Fibroblast of skin of abdomen (primary cell): ENCODE data around the gene CNTNAP3B. TPM values are rescaled to one million over a fixed set of nuclear protein-coding genes. Genes with fewer than 3 reads are reported as not detected.
"Not testable (repeated sequence)": the region's sequence is repeated elsewhere in the genome, so short reads cannot be mapped to it uniquely, and the experiment has no call there.

ENCODE experiments used
- DNase-seq: peaks from one replicate; pipeline ENCODE4 v3.0.0-alpha.2; 2013
- polyA plus RNA-seq, 2 experiments: library from polyadenylated mRNA; unstranded; fragments of 120-200 nt; gene quantifications; one replicate each; pipeline ENCODE4 v1.2.1, GENCODE V29; 2013; ENCODE audit not compliant: insufficient read length in 2 of 2

CNTNAP3B gene
- 5.5 TPM for polyA plus RNA-seq (2013, experiment 1 of 2; ENCODE audit: insufficient read length)
- polyA plus RNA-seq (2013, experiment 2 of 2; ENCODE audit: insufficient read length), result 4.7 TPM

DNA sequence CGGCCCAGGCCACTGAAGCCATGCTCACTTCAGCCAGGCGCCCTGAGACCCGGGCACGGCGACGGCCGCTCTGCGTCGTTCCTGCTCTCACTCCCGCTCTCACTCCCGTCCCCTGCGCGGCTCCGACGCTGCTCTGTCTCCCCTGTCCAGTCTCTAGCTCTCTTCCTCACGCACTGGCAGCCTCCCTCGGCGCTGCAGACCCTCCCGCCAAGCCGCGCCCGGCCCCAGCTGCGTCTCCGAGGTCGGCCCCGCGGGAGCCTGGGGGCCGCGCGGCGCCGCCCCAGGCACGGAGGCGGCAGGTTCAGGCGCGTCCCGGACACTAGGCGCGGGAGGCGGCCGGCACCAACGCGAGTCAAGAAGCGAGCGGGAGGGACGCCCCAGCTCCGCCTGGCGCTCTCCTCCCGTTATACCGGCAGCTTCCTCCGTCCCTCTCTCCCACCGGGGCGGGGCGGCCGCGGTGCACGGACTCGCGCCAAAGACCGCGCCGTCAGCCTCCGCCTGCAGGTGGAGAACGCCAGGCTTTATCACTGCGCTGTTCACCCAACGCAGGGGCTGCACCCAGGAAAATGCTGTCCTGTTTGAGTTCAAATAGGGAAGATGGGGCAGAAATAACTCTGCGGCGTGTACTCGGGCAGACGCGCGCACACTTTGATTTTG lies at the start of gene CNTNAP3B:
Gene CNTNAP3B (minus strand): TSS at position 354 of the 657 bp plus-strand sequence. CDS start 332 bp downstream, at position 22.
- not testable (repeated sequence) for DNase-seq

DNA sequence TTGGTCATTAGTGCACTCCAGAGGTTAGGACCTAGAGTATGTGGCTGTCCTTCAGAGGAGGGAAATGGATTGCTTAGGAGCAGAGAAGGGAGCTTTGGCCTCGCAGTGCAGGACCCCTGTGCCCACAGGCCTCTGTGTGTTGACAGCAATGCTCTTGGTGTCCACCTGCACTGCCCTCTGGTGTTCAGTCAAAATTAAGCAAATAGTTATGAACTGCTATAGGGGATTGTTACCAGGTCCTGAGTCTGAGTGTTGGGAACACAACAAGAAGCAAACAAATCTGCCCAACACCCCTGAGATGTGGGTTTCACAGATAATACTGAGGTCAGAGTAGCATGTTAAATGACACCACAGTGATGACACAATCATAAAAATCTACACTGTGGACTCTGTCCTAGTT lies 31.1 kb upstream of the CNTNAP3B start:
- DNase-seq, result peak; percentile 0

DNA sequence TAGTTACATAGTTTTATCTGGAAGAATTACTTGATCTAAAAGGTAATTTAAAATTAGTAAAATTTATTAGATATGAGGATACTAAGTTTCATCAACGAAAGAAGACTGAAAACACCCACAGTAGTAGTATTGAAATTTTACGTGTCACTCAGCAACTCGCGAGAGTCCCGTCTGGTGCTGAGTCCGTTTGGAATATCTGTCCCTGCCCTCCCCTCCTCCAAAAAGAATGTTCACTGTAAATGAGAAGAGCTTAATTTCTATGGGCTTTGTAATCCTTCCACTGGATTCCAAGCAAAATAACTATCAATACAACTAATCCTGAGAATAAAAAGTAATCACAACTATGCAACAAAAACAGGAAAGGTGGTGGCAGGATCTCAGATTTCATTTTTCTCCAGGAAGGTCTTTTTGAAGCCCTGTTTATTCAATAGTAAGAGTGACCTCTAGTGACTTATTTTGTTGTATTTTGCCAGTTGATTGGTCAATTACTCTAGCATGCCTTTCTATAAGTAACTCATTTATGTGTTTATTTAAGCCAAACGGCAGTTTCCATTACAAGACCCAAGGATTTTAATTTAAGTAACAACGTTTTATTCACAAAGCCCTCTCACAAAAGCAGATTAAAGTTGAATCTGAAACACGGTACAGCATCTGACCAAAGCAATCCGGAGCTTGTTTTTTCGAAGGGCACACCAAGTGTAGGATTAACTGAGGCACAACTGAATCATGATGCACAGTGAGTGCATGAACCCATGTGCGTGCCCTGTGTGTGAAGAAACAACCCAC lies 2.0 kb downstream of the CNTNAP3B start:
- not testable (repeated sequence) for DNase-seq

DNA sequence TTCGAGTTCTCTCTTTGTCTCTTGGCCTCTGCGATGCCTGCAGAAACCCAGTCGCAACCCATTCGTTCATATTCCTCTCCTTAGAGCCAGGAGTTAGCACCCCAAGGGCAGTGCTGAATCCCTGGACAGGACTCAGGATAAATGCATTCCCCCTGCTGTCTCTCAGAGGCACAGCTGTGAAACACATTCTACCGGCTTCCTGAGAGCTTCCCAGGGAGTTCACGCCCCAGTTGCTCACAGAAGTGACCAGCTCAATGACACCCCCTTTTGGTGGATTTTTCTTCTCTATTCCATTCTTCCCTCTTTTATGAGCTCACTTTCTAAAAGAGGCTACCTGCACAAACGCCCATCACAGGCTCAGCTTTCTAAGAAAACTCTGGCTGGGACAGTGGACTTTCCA lies 8.2 kb downstream of the CNTNAP3B start:
- not testable (repeated sequence) for DNase-seq

DNA sequence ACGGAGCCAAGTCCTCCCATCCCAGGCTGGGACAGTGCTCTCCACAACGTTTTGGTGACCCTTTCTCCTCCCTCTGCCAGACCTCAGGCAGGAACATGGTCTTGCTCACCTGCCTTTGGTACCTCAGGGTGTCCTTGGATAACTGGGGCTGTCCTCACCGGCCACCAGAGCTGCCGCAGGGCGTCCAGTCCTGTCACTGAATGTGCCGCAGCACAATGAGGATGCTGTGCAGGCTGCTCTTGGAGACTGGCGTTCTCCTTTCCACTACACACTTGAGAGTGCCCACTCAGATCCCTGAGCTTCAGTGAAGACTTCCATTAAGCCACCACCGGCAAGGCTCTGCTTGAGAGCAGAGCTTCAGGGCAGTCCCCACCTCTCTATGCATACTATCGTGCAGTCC lies 33.3 kb downstream of the CNTNAP3B start:
- DNase-seq, result not testable (repeated sequence)

DNA sequence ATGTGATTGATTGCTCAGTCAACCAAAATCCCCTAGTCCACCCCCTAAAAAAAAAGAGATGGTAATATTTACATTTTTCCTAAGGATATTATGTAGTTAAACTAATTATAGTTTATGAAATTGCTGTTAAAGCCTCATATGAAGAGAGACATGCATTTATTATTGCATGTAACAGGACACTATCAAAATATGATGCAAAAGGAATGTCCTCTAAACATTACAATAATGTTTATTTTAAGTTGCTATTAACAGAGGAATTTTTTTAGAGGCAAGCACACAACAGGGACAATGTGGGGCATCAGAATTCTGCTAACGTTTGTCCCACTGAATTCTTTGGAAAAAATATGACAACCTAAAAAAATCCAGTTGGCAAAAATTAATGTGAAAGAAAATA lies 44.7 kb downstream of the CNTNAP3B start:
- not testable (repeated sequence) for DNase-seq

DNA sequence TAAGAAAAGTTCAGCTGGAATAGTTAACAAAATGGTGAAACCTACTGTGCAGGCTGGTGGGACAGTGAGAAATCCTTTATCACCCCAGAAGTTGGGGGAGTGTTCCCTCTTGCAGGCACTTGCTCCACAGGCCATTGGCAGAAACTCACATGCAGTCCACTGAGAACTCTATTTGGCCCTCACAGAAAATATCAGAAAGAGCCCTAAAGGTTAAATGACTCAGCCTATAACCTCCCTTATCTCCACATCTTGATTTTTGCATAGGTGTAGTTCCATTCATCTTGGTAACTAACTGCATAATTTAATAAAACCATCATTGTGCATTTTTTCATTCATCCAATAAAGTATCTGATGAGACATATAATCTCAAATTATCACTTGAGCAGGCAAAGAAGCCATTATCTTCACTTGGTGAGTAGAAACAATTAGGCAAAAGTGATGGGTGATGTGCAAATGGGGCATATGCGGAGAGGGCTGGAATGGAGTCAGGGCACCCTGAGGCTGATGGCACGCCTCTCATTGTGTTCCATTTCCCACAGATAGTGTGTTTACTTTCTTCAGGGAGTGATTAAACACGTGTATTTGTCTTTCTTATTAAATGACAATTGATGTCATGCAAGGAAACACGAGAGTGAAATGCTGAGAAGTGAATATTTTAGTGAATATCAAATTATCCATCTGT lies 45.2 kb downstream of the CNTNAP3B start:
- DNase-seq, result not testable (repeated sequence)

DNA sequence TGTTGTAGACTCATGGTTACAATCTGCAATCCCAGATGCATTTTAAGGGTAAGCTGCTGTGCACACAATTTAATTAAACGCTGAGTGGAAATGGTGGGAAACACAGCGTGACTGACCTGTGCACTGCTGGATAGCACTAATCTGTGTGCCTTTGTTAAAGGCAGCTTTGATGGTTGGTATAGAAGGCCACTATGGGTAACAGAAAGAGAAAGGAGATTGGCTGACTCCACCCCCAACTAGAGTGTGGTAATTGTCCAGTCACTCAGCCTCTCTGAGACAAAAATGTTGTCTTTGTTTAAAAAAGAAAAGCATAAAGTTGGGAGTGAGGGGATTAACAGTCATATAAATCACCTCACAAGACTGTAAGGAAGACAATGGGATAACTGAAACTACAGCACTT lies 48.9 kb downstream of the CNTNAP3B start:
- DNase-seq, result not testable (repeated sequence)

DNA sequence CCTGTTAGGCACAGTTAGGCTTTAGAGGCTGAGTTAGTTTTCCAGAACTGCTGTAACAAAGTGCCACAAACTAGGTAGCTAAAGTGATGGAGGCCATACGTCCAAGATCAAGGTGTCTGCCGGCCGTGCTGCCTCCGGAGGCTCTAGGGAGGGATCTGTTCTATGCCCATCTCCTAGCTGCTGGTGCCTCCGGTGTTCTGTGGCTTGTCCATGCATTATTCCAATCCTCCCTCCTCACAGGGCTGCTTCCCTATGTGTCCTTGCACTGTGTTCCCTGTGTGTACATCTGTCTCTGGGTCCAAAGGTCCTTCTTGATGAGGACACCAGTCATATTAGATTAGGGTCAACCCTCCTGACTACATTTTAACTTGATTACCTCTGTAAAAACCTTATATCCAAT lies 54.4 kb downstream of the CNTNAP3B start:
- DNase-seq, result not testable (repeated sequence)

DNA sequence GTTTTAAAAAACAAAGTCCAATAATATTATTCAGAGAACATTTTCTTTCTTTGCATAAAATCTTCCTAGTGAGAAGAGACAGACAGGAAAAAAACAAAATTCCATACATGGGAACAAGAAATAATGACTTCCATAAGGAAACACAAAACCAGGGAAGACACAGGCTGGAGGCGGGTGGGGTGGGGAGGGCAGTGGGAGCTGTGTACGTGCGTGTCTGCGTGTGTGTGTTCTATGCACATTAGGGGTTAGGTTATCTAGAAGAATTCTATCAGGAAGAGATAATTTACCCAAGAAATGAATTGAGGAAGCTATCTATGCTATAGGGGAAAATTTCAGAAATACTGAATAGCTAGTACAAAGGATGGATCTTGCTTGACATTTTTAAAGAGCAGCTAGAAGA lies 58.2 kb downstream of the CNTNAP3B start:
- DNase-seq, result not testable (repeated sequence)

DNA sequence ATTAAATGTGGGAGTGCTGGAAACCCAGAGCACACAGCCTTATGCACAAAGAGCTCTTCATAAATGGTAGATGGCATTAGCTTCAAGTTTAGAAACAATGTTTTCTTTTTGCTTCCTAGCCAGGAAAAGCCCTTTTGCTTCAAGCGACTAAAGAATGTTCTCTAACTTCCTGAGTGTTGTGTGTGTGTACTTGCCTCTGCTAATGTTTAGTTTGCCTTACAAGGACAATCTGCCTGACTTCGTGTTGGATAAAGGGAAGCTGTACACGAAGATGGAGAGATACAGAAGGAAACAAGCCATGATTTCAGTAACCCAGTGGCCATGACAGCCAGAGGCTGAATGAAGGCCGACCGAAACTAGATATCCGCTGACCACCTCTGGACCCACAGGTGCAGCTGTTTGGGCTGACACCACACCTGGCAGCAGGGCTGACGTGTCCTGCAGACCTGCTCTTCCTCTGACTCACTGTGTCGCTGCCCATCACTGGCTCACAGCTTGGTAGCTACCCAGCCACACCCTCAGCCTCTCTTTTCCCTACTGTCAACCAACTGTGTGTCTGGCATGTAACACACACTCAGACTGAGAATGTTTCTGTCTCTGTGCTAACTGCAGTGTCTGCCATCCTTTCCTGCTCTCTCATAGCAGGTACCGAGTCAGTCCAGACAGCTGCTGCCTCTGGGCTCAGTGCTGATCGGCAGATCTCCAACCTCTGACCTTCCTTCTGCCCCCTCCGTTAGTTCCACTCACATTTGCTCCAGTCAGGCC lies 59.0 kb downstream of the CNTNAP3B start:
- DNase-seq, result not testable (repeated sequence)

DNA sequence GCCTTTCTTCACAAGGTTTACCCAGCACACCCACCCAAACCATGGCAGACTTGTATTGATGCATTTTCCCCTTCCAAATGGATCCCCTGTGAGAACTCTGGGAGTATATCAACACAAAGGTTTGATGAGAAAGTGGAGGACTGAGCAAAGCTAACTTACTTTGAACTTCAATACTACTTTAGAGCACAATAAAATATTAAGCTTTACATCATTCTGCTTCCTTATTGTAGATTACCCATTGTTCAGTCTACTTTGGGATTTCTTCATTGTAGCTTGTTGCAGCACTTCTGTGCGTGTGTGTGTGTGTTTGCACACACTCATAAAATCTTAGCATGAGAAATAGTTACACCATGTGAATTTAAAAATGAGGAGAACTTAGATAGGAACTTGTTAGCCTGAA lies 75.4 kb downstream of the CNTNAP3B start:
- DNase-seq, result not testable (repeated sequence)

DNA sequence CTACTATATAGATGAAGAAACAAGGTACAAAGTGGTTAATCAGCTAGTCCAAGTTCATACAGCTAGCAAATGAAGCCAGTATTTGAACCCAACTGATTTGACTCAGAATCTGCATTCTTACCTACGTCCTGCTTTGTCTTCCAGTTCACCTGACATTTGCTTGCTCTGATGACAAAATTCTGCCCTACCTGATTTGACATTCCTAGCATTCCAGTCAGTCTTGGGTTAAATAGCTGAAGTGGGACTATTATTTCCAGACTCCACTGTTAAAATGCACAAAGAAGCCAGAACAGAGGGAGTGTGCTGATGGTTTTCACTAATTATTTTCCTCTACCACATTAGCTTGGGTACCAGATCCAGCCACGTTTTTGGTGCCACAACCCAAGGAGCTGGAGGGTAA lies 78.5 kb downstream of the CNTNAP3B start:
- not testable (repeated sequence) for DNase-seq

DNA sequence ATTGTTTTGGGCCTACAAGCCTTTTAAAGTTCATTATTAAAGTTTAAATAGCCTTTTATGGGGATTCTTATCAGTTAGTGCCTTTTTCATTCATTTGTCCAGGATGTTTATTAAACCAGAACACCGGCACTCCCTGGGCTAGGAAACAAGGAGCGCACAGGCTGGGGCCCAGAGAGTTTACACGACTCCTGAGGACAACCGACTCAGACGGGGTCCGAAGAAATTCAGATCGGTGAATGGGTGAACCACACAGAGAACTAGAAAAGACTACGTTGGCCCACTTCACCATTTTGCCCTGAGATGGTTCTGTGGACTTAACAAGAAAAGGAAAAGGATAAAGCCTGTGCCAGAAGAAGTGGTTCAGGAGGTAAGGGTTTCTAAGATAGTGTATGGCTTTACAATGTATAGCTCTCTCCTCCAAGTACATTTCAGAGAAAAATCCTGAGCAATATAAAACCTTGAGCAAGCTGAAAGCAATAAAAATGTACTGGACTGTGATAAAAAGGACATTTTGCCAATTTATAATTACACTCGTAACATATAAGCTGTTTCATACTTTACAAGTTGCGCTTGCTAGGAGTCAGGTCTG lies 84.7 kb downstream of the CNTNAP3B start:
- not testable (repeated sequence) for DNase-seq

DNA sequence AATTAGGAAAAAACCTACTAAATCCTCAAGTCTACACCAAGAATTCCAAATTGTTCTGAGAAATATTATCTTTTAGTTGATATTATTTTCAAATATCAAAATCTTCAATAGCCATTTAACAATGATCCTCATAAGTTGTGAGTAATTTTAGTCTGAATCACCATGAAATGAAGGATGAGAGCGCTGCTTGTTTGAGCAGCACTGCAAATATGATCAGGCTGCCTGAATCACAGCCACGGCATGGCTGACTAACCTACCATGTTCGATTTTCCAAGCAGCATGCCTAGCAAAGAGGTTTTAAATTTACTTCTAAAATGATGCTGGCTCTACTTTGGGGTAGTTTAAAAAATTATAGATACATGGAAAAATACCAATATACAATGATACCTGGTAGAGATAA lies 95.7 kb downstream of the CNTNAP3B start:
- DNase-seq, result not testable (repeated sequence)

DNA sequence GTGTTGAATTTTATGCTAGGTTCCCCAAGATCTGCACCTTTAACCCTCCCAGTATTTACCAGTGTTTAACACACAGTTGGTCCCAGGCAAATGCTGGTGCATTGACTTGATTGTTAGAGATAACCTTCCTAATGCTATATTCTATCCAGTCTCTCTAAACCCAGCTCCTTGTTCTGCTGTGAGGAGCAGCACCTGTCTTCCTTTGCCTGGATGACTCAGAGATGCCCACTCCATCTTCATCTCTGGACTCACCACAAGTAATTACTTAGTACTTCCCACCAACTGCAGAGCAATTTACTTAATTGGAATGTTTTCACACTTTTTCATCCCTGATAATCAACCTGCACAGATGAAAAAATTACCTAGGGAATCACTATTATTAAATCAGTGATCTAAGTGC lies 108.6 kb downstream of the CNTNAP3B start:
- not testable (repeated sequence) for DNase-seq

DNA sequence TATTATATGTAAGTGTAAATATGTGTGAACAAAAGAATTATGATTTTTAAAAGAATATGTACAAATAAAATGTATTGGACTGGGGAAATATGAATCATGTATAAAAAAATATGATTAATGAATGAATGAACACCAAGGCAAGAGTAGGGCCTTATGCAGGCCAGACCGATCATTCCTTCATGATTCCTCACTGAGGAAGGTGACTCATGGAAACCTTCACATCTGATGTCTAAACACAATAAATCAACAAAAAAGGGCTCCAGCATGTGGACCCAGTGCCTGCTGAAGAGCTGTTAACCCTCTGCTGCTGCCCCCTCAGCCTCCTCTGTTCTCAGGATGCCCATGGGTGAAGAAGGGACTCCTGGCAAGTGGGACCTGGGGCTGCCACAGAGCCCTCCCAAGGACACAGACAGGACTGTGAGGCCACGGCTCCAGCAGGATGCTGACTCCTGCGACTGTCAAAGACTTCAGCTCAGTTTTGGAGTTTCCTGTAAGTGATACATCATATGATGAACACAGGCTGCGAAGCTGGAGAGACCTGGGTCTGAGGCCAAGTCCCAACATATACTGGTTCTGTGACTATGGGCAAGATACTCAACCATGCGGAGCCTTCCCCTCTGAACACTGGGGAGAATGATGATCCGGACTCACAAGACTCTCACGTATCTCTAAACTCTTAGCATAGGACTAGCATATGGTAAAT lies 110.9 kb downstream of the CNTNAP3B start:
- DNase-seq, result peak; percentile 41

DNA sequence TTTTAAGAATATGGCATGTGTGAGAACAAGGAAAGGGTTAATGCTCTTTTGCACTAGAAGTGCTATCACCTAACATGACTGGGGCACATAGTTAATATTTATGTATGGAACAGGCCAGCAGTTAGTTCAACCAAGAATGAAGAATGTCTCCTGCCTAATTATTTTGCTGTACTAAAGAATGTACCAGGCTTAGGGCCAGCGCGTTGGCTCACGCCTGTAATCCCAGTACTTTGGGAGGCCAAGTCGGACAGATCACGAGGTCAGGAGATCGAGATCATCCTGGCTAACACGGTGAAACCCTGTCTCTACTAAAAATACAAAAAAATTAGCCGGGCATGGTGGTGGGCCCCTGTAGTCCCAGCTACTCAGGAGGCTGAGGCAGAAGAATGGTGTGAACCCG lies 114.9 kb downstream of the CNTNAP3B start:
- DNase-seq, result not testable (repeated sequence)

DNA sequence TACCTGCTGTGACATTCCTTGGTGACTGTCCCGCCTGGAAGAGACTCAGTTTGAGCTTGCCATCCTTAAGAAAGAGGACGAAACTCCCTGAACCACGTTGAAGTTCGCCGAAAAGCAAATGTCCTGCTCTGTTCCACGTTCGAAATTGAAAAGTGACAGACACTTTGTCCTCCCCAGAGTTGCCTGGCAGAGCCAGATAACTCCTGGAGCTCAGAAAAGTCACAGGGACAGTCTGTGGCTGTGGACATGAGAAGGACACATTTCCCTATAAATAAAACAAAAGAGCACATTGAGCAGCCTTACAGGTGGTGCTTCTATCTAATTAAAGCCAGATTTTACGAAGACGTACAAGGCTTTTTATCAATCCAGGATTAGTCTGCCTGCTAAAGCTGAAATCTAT lies 137.6 kb downstream of the CNTNAP3B start:
- not testable (repeated sequence) for DNase-seq

DNA sequence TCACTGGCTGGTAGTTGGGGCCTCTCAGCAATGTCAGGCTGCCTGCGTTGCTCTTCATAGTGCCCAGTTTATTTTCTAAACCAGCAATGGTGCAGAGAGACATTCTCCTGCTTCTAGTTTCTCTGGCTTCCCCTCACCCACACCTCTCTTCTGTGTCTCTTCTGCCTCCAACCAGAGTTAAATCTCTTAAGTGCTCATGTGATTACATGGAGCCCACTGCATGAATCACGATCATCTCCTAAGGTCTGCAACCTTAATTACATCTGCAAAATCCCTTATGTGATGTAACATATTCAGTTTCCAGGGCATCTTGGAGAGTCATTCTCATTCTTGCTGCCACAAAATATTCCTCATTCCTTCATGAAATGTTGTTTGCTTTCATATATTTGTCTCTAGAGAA lies 149.0 kb downstream of the CNTNAP3B start:
- DNase-seq, result not testable (repeated sequence)

DNA sequence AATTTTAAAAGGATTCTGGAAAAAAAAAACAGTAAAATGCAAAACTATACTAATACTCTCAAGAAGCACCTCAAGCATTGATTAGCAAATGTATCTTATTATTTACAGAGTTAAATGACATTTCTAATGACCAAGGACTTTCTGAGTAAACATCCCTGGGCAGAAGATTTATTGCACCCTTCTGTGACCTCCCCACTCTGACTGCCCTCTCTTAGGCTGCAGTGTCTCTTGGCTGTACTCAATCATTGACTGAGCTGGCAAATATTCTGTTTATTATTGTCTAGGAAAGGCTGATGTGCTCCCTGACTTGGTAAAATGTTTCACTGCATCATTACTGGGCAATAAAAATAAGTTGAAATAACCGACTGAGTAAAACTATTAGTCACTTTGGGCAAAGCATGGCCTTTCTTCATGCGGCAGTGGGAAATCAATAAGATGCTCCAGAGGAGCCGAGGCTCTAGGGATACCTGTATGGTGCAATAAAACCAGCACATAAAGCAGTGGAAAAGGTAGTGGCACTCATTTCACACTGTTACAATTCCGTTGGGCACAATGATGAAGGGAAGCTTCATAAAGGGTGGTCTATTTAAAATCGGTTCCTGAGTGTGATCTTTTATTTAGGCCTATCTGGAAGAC lies 151.1 kb downstream of the CNTNAP3B start:
- not testable (repeated sequence) for DNase-seq
